Neural cell (in vitro differentiated cells): ENCODE measurements around the gene DPEP1.

Experiments
- EP300 ChIP-seq: fragments of 450-650 bp; conservative IDR thresholded peaks from 2 replicates; pipeline ENCODE4 v1.6.1; 2014; ENCODE audit warnings: antibody characterized with exemption, mild to moderate bottlenecking, moderate library complexity; ENCODE audit not compliant: poor library complexity, severe bottlenecking
- EZH2 ChIP-seq: fragments of 200-600, 300-800 bp; shearing (Covaris generic), sonication (generic); IDR thresholded peaks from 2 replicates; pipeline ENCODE4 v1.6.1; 2014; ENCODE audit warnings: antibody characterized with exemption, low read length, borderline replicate concordance, mild to moderate bottlenecking; ENCODE audit not compliant: insufficient read depth, poor library complexity, severe bottlenecking
- RAD21 ChIP-seq: fragments of 450-650 bp; conservative IDR thresholded peaks from 2 replicates; pipeline ENCODE4 v1.6.1; 2014; ENCODE audit warnings: antibody characterized with exemption, mild to moderate bottlenecking, moderate library complexity
- TAF1 ChIP-seq: IDR thresholded peaks from 2 replicates; pipeline ENCODE4 v1.6.1; 2012; ENCODE audit warnings: low read depth
- TF ChIP-seq, protein P1 (sequence below): fragments of 450-650 bp; IDR thresholded peaks from 2 replicates; pipeline ENCODE4 v1.5.1; 2014; ENCODE audit warnings: antibody characterized with exemption, mild to moderate bottlenecking, moderate library complexity; ENCODE audit not compliant: poor library complexity, severe bottlenecking

DNA sequence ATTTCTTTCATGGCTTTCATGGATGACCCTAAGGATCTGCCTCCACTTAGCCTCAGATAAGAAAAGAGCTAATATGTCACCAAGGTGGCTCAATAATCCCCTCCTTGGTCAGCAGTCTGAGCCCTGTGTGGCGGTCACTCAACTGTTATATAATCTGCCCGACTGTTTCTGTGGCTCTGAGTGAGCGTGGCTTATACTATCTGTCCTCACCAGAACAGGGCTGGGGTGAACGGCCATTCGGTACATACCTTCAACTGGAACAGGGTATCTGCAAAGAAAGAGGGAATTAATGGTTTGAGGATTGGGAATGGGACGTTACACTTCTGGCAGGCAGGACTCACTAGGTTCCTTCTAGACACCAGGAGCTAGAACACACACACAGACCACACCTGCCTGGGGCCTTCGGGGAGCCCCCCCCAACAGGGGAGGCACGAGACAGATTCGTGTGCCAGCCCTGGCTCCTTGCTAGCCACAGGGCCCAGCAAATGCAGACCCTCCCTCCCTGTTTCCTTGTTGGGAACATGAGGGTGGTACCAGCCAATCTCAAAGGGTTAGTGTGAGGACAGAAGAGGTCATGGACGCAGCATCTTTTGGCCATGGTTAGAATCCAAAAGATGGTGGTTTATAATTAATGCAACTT is 40.3 kb downstream of the DPEP1 start:
- TF ChIP-seq, protein P1, sequence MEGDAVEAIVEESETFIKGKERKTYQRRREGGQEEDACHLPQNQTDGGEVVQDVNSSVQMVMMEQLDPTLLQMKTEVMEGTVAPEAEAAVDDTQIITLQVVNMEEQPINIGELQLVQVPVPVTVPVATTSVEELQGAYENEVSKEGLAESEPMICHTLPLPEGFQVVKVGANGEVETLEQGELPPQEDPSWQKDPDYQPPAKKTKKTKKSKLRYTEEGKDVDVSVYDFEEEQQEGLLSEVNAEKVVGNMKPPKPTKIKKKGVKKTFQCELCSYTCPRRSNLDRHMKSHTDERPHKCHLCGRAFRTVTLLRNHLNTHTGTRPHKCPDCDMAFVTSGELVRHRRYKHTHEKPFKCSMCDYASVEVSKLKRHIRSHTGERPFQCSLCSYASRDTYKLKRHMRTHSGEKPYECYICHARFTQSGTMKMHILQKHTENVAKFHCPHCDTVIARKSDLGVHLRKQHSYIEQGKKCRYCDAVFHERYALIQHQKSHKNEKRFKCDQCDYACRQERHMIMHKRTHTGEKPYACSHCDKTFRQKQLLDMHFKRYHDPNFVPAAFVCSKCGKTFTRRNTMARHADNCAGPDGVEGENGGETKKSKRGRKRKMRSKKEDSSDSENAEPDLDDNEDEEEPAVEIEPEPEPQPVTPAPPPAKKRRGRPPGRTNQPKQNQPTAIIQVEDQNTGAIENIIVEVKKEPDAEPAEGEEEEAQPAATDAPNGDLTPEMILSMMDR, result no peak
- no peak for TF ChIP-seq EZH2
- no peak for TF ChIP-seq EP300
- no peak for TF ChIP-seq RAD21
- no peak for TF ChIP-seq TAF1
